Measurements from ENCODE around the gene FAM184A. TPM values are rescaled to one million over a fixed set of nuclear protein-coding genes. Genes with fewer than 3 reads are reported as not detected.
"Not testable (repeated sequence)": the region's sequence is repeated elsewhere in the genome, so short reads cannot be mapped to it uniquely, and the experiment has no call there.

The FAM184A gene
- polyA plus RNA-seq, 1 donor (not counting 4 experiments of a cell fraction or from before 2014, with no cell fraction given) = 0.20 TPM

DNA sequence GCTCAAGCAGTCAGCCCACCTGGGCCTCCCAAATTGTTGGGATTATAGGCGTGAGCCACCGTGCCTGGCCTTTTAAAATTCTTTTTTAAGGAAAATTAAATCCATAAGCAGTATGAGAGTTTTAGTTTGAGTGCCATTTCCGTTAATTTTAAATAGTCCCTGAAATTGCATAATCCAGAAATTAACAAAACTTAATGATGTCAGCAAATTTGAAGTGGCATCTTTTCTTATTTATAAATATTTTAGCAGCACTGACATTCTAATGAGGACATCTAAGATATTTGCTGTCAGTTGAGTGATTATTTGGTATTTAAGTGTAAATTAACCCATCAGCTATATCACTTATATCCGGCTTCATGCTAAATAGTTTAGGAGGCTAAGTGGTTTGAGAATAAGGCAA is 42.9 kb upstream of the FAM184A start:
- H3K27ac ChIP-seq (ENCODE audit: control insufficient read depth, insufficient read depth, low read length) = no peak overlapping the region
- H3K79me2 ChIP-seq (ENCODE audit: control insufficient read depth, insufficient read depth, low read length) = no peaks in the 10 kb centered on the region
- TF ChIP-seq, protein P1, sequence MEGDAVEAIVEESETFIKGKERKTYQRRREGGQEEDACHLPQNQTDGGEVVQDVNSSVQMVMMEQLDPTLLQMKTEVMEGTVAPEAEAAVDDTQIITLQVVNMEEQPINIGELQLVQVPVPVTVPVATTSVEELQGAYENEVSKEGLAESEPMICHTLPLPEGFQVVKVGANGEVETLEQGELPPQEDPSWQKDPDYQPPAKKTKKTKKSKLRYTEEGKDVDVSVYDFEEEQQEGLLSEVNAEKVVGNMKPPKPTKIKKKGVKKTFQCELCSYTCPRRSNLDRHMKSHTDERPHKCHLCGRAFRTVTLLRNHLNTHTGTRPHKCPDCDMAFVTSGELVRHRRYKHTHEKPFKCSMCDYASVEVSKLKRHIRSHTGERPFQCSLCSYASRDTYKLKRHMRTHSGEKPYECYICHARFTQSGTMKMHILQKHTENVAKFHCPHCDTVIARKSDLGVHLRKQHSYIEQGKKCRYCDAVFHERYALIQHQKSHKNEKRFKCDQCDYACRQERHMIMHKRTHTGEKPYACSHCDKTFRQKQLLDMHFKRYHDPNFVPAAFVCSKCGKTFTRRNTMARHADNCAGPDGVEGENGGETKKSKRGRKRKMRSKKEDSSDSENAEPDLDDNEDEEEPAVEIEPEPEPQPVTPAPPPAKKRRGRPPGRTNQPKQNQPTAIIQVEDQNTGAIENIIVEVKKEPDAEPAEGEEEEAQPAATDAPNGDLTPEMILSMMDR (optimal IDR thresholded peaks at IDR 0.05 in 1 of 3, IDR thresholded peaks at IDR 0.05 in 1 of 3, conservative IDR thresholded peaks at IDR 0.05 in 1 of 3; ENCODE audit: extremely low read depth in 1 of 3, insufficient read depth in 2 of 3, low read length in 3 of 3) = no peak
- TF ChIP-seq EZH2 (IDR thresholded peaks at IDR 0.05; ENCODE audit: low read length) = no peak
- DNase-seq (ENCODE audit: low read depth, low spot score) = no peak
- no peaks in the 10 kb centered on the region for H4K20me1 ChIP-seq (ENCODE audit: control insufficient read depth, extremely low read depth, insufficient read depth, low read length)
- H2AFZ ChIP-seq (ENCODE audit: control insufficient read depth, low read length) = no peak overlapping the region
- H3K36me3 ChIP-seq (ENCODE audit: control insufficient read depth in 2 of 2, extremely low read depth in 1 of 2, insufficient read depth in 2 of 2, low read length in 2 of 2) = no peaks in the 10 kb centered on the region
- H3K4me3 ChIP-seq (ENCODE audit: control insufficient read depth in 2 of 3, extremely low read depth in 1 of 3, insufficient read depth in 2 of 3, low read depth in 1 of 3, low read length in 3 of 3) = no peak overlapping the region
- H3K9ac ChIP-seq (ENCODE audit: control insufficient read depth, extremely low read depth, insufficient read depth, low read length) = no peak overlapping the region
- H3K27me3 ChIP-seq (ENCODE audit: control insufficient read depth, extremely low read depth, insufficient read depth, low read length) = no peaks in the 10 kb centered on the region
- dilution Hi-C loops (cut with MboI; ENCODE audit: extremely low pct_ligation_motif_present, low sequenced_read_pairs) = loop anchor here (25.0 kb wide), 1 partner anchor 159 kb away; no protein-coding TSS in a partner anchor
- FAIRE-seq = no peak
- peaks cover 3% of the 10 kb centered on the region for H3K4me1 ChIP-seq (ENCODE audit: control insufficient read depth, extremely low read depth, insufficient read depth, low read length)
- H3K9me1 ChIP-seq (ENCODE audit: control insufficient read depth, extremely low read depth, insufficient read depth, low read length) = no peaks in the 10 kb centered on the region
- no peak overlapping the region for H3K4me2 ChIP-seq (ENCODE audit: control insufficient read depth, extremely low read depth, insufficient read depth, low read depth, low read length)
- no peaks in the 10 kb centered on the region for H3K9me3 ChIP-seq (ENCODE audit: control insufficient read depth, low read depth, low read length)

DNA sequence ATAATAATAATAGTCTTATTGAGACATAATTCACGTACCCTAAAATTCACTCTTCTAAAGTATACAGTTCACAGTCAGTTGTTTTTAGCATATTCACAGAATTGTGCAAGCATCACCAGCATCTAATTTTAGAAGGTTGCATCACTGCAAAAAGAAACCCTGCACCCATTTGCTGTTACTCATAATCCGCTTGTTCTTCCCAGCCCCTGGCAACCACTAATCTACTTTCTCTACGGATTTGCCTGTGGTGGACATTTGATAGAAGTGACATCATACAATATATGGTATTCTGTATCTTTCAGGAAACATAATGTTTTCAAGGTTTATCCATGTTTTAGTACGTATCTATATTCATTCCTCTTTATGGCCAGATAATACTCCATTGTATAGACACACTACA is 41.5 kb upstream of the FAM184A start:
- dilution Hi-C loops (cut with MboI; ENCODE audit: extremely low pct_ligation_motif_present, low sequenced_read_pairs) = loop anchor here (25.0 kb wide), 1 partner anchor 158 kb away; no protein-coding TSS in a partner anchor
- Histone ChIP-seq H3K4me3 (ENCODE audit: control insufficient read depth in 2 of 3, extremely low read depth in 1 of 3, insufficient read depth in 2 of 3, low read depth in 1 of 3, low read length in 3 of 3) (no peak overlapping the region), H3K27ac (ENCODE audit: control insufficient read depth, insufficient read depth, low read length) (no peak overlapping the region), H3K9me1 (ENCODE audit: control insufficient read depth, extremely low read depth, insufficient read depth, low read length) (no peaks in the 10 kb centered on the region), H2AFZ (ENCODE audit: control insufficient read depth, low read length) (no peak overlapping the region), H3K79me2 (ENCODE audit: control insufficient read depth, insufficient read depth, low read length) (no peaks in the 10 kb centered on the region), H3K36me3 (ENCODE audit: control insufficient read depth in 2 of 2, extremely low read depth in 1 of 2, insufficient read depth in 2 of 2, low read length in 2 of 2) (no peaks in the 10 kb centered on the region), H3K9ac (ENCODE audit: control insufficient read depth, extremely low read depth, insufficient read depth, low read length) (no peak overlapping the region), H3K27me3 (ENCODE audit: control insufficient read depth, extremely low read depth, insufficient read depth, low read length) (no peaks in the 10 kb centered on the region), H3K4me1 (ENCODE audit: control insufficient read depth, extremely low read depth, insufficient read depth, low read length) (peaks cover 3% of the 10 kb centered on the region), H3K4me2 (ENCODE audit: control insufficient read depth, extremely low read depth, insufficient read depth, low read depth, low read length) (no peak overlapping the region), H3K9me3 (ENCODE audit: control insufficient read depth, low read depth, low read length) (no peaks in the 10 kb centered on the region), H4K20me1 (ENCODE audit: control insufficient read depth, extremely low read depth, insufficient read depth, low read length) (no peaks in the 10 kb centered on the region)
- FAIRE-seq = no peak
- TF ChIP-seq, protein P1 (optimal IDR thresholded peaks at IDR 0.05 in 1 of 3, IDR thresholded peaks at IDR 0.05 in 1 of 3, conservative IDR thresholded peaks at IDR 0.05 in 1 of 3; ENCODE audit: extremely low read depth in 1 of 3, insufficient read depth in 2 of 3, low read length in 3 of 3) = no peak
- TF ChIP-seq EZH2 (IDR thresholded peaks at IDR 0.05; ENCODE audit: low read length) = no peak
- no peak for DNase-seq (ENCODE audit: low read depth, low spot score)

DNA sequence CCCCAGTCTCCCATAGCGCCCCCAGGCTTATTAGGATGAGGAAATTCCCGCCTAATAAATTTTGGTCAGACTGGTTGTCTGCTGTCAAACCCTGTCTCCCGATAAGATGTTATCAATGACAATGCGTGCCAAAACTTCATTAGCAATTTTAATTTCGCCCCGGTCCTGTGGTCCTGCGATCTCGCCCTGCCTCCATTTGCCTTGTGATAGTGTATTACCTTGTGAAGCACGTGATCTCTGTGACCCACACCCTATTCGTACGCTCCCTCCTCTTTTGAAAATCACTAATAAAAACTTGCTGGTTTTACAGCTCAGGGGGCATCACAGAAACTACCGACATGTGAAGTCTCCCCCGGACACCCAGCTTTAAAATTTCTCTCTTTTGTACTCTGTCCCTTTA is 40.6 kb upstream of the FAM184A start:
- not testable (repeated sequence) for H3K27me3 ChIP-seq (ENCODE audit: control insufficient read depth, extremely low read depth, insufficient read depth, low read length)

More for the DNA sequence above, 40.6 kb upstream of the FAM184A start:
- H3K9ac ChIP-seq (ENCODE audit: control insufficient read depth, extremely low read depth, insufficient read depth, low read length); H3K36me3 ChIP-seq (ENCODE audit: control insufficient read depth in 2 of 2, extremely low read depth in 1 of 2, insufficient read depth in 2 of 2, low read length in 2 of 2); FAIRE-seq; H3K4me2 ChIP-seq (ENCODE audit: control insufficient read depth, extremely low read depth, insufficient read depth, low read depth, low read length); H3K4me1 ChIP-seq (ENCODE audit: control insufficient read depth, extremely low read depth, insufficient read depth, low read length); H3K79me2 ChIP-seq (ENCODE audit: control insufficient read depth, insufficient read depth, low read length); H2AFZ ChIP-seq (ENCODE audit: control insufficient read depth, low read length); H4K20me1 ChIP-seq (ENCODE audit: control insufficient read depth, extremely low read depth, insufficient read depth, low read length); H3K9me3 ChIP-seq (ENCODE audit: control insufficient read depth, low read depth, low read length); H3K4me3 ChIP-seq (ENCODE audit: control insufficient read depth in 2 of 3, extremely low read depth in 1 of 3, insufficient read depth in 2 of 3, low read depth in 1 of 3, low read length in 3 of 3); H3K9me1 ChIP-seq (ENCODE audit: control insufficient read depth, extremely low read depth, insufficient read depth, low read length); DNase-seq (ENCODE audit: low read depth, low spot score); H3K27ac ChIP-seq (ENCODE audit: control insufficient read depth, insufficient read depth, low read length): not testable (repeated sequence)
- dilution Hi-C loops (cut with MboI; ENCODE audit: extremely low pct_ligation_motif_present, low sequenced_read_pairs) = loop anchor here (25.0 kb wide), 1 partner anchor 157 kb away; no protein-coding TSS in a partner anchor

All from keratinocyte (primary cell).